H9 (cell line): ENCODE measurements around the gene CAND2. TPM values are rescaled to one million over a fixed set of nuclear protein-coding genes. Genes with fewer than 3 reads are reported as not detected.

Experiments used
- DNase-seq: peaks from one replicate; pipeline ENCODE4 v3.0.0-alpha.2; 2017
- H2AFZ ChIP-seq: one replicate; pipeline ENCODE4 v1.6.1; 2013; ENCODE audit warnings: mild to moderate bottlenecking, low read length, control low read depth, moderate library complexity
- H2AK5ac ChIP-seq: 2 replicates; pipeline ENCODE4 v1.6.1; 2013; ENCODE audit warnings: low read length, control low read depth, mixed read lengths; ENCODE audit not compliant: insufficient read length
- H2BK120ac ChIP-seq: one replicate; pipeline ENCODE4 v1.6.1; 2013; ENCODE audit warnings: low read depth, mild to moderate bottlenecking, low read length, control low read depth, inconsistent platforms; ENCODE audit not compliant: poor library complexity, severe bottlenecking
- H2BK12ac ChIP-seq: 2 replicates; pipeline ENCODE4 v1.6.1; 2013; ENCODE audit warnings: low read length, control low read depth, mixed read lengths, low read depth; ENCODE audit not compliant: insufficient read length
- H2BK15ac ChIP-seq: 2 replicates; pipeline ENCODE4 v1.6.1; 2013; ENCODE audit warnings: low read depth, low read length, control low read depth
- H2BK20ac ChIP-seq: one replicate; pipeline ENCODE4 v1.6.1; 2013; ENCODE audit warnings: low read depth, mild to moderate bottlenecking, low read length, control low read depth, inconsistent platforms; ENCODE audit not compliant: poor library complexity, severe bottlenecking
- H2BK5ac ChIP-seq: 2 replicates; pipeline ENCODE4 v1.6.1; 2013; ENCODE audit warnings: low read length, control low read depth, mixed read lengths; ENCODE audit not compliant: insufficient read length
- H3K14ac ChIP-seq: 2 replicates; pipeline ENCODE4 v1.6.1; 2013; ENCODE audit warnings: low read length, control low read depth; ENCODE audit not compliant: insufficient read depth
- H3K18ac ChIP-seq: 2 replicates; pipeline ENCODE4 v1.6.1; 2013; ENCODE audit warnings: low read depth, mild to moderate bottlenecking, mixed read lengths, low read length, control low read depth; ENCODE audit not compliant: insufficient read length
- H3K23ac ChIP-seq: 2 replicates; pipeline ENCODE4 v1.6.1; 2013; ENCODE audit warnings: low read length, control low read depth, mixed read lengths, low read depth; ENCODE audit not compliant: insufficient read length
- H3K23me2 ChIP-seq: 2 replicates; pipeline ENCODE4 v1.6.1; 2013; ENCODE audit warnings: low read depth, mild to moderate bottlenecking, mixed read lengths, low read length, control low read depth; ENCODE audit not compliant: insufficient read length, poor library complexity, severe bottlenecking
- H3K27ac ChIP-seq: 2 replicates; pipeline ENCODE4 v1.5.1; 2013; ENCODE audit warnings: low read length, control low read depth, mixed read lengths, low read depth; ENCODE audit not compliant: insufficient read length
- H3K27me3 ChIP-seq: 2 replicates; pipeline ENCODE4 v1.6.1; 2013; ENCODE audit warnings: low read length, control low read depth, inconsistent platforms; ENCODE audit not compliant: insufficient read depth
- H3K4ac ChIP-seq: 2 replicates; pipeline ENCODE4 v1.6.1; 2013; ENCODE audit warnings: low read depth, mild to moderate bottlenecking, control low read depth, inconsistent platforms, low read length, moderate library complexity
- H3K4me1 ChIP-seq: 2 replicates; pipeline ENCODE4 v1.6.1; 2013; ENCODE audit warnings: low read length, control low read depth, inconsistent platforms; ENCODE audit not compliant: insufficient read depth
- H3K4me2 ChIP-seq: 2 replicates; pipeline ENCODE4 v1.6.1; 2013; ENCODE audit warnings: low read length, control low read depth, mixed read lengths; ENCODE audit not compliant: insufficient read length, insufficient read depth
- H3K56ac ChIP-seq: 2 replicates; pipeline ENCODE4 v1.6.1; 2013; ENCODE audit warnings: low read depth, mild to moderate bottlenecking, mixed read lengths, low read length, control low read depth; ENCODE audit not compliant: insufficient read length
- H3K79me1 ChIP-seq: 2 replicates; pipeline ENCODE4 v1.6.1; 2013; ENCODE audit warnings: low read depth, mild to moderate bottlenecking, moderate library complexity, low read length, control low read depth, inconsistent platforms; ENCODE audit not compliant: insufficient read depth, poor library complexity, severe bottlenecking
- H3K79me2 ChIP-seq: 2 replicates; pipeline ENCODE4 v1.6.1; 2013; ENCODE audit warnings: low read length, control low read depth, inconsistent platforms; ENCODE audit not compliant: insufficient read depth
- H3K9ac ChIP-seq: 2 replicates; pipeline ENCODE4 v1.6.1; 2013; ENCODE audit warnings: low read length, control low read depth, mixed read lengths; ENCODE audit not compliant: insufficient read length; ENCODE audit errors: extremely low read depth
- H3K9me3 ChIP-seq: one replicate; pipeline ENCODE4 v1.6.1; 2013; ENCODE audit warnings: low read depth, low read length, inconsistent platforms; ENCODE audit not compliant: control insufficient read depth
- H3T11ph ChIP-seq: one replicate; pipeline ENCODE4 v1.6.1; 2013; ENCODE audit warnings: mild to moderate bottlenecking, low read length, control low read depth, inconsistent platforms
- H4K20me1 ChIP-seq: one replicate; pipeline ENCODE4 v1.6.1; 2013; ENCODE audit not compliant: control insufficient read depth, insufficient read length, insufficient read depth
- H4K5ac ChIP-seq: 2 replicates; pipeline ENCODE4 v1.6.1; 2013; ENCODE audit warnings: low read depth, mild to moderate bottlenecking, mixed read lengths, low read length, control low read depth; ENCODE audit not compliant: insufficient read length
- H4K8ac ChIP-seq: replicated peaks from 2 replicates; pipeline ENCODE4 v1.6.1; 2013; ENCODE audit warnings: low read length, control low read depth, mixed read lengths, low read depth; ENCODE audit not compliant: insufficient read length
- H4K91ac ChIP-seq: 2 replicates; pipeline ENCODE4 v1.6.1; 2013; ENCODE audit warnings: low read depth, mild to moderate bottlenecking, moderate library complexity, mixed read lengths, low read length, control low read depth; ENCODE audit not compliant: insufficient read length
- H3K27ac Mint-ChIP-seq, 3 experiments: 2 replicates in 2 of 3; 3 replicates in 1 of 3; pipeline ENCODE4 v1.8.0; 2020 to 2021; ENCODE audit warnings: mixed read lengths in 3 of 3, mild to moderate bottlenecking in 1 of 3, moderate library complexity in 1 of 3
- H3K27me3 Mint-ChIP-seq: 2 replicates; pipeline ENCODE4 v1.8.0; 2021; ENCODE audit warnings: low read depth, mild to moderate bottlenecking, moderate library complexity, mixed read lengths
- H3K36me3 Mint-ChIP-seq, 3 experiments: 2 replicates in 2 of 3; 3 replicates in 1 of 3; pipeline ENCODE4 v1.8.0; 2020 to 2021; ENCODE audit warnings: low read depth in 3 of 3, mixed read lengths in 3 of 3; ENCODE audit not compliant: insufficient read depth in 1 of 3
- H3K4me1 Mint-ChIP-seq, 2 experiments: 2 replicates each; pipeline ENCODE4 v1.8.0; 2020; ENCODE audit warnings: mixed read lengths in 2 of 2
- H3K4me3 Mint-ChIP-seq, 2 experiments: 2 replicates in 1 of 2; 3 replicates in 1 of 2; pipeline ENCODE4 v1.8.0; 2020 to 2021; ENCODE audit warnings: mild to moderate bottlenecking in 2 of 2, mixed read lengths in 2 of 2, moderate library complexity in 1 of 2
- H3K9me3 Mint-ChIP-seq, 2 experiments: 2 replicates in 1 of 2; 3 replicates in 1 of 2; pipeline ENCODE4 v1.8.0; 2020; ENCODE audit warnings: mild to moderate bottlenecking in 2 of 2, mixed read lengths in 2 of 2, moderate library complexity in 1 of 2
- WGBS: extraction: QIAGEN DNeasy Blood & Tissue Kit; methylation state at CpG from one replicate; pipeline ENCODE4 v1.1.7; 2013; ENCODE audit warnings: missing lambda C conversion rate, low lambda C conversion rate, mixed read lengths; ENCODE audit not compliant: insufficient read length; ENCODE audit errors: extremely low coverage; 5-methylcytosine and 5-hydroxymethylcytosine counted together
- total RNA-seq: library from RNA; stranded (reverse); gene quantifications from 2 replicates; pipeline ENCODE4 v1.2.1, GENCODE V29; 2021
- TF ChIP-seq, protein P1 (sequence below): fragments of 200-600 bp; sonication (generic); conservative IDR thresholded peaks from 3 replicates; pipeline ENCODE4 v1.8.0; 2021; ENCODE audit warnings: antibody characterized with exemption, mild to moderate bottlenecking

CAND2 gene
- total RNA-seq, 1 experiment from 2014 or later: 10.7 TPM

GRCh38 chr3:12837295-12837986 is 41.0 kb downstream of the CAND2 start:
- Histone ChIP-seq H3K9ac (peak overlapping the region; percentile 42), H3K4ac (no peak overlapping the region), H3T11ph (no peak overlapping the region), H2BK120ac (no peak overlapping the region), H3K9me3 (no peaks in the 10 kb centered on the region), H4K20me1 (peaks cover 2% of the 10 kb centered on the region), H2BK15ac (no peak overlapping the region), H2AFZ (no peak overlapping the region), H3K18ac (no peak overlapping the region), H2AK5ac (no peak overlapping the region), H3K4me1 (peaks cover 3% of the 10 kb centered on the region), H2BK12ac (no peak overlapping the region), H4K91ac (no peak overlapping the region), H3K4me2 (peak overlapping the region; percentile 15), H3K27me3 (no peaks in the 10 kb centered on the region; the same call in 1 of the 2 replicates), H3K27ac (no peak overlapping the region), H3K23ac (no peak overlapping the region), H3K14ac (no peak overlapping the region; the same call in 1 of the 2 replicates), H4K5ac (no peak overlapping the region), H3K23me2 (peaks cover 8% of the 10 kb centered on the region), H4K8ac (no peak overlapping the region), H2BK5ac (no peak overlapping the region), H2BK20ac (no peak overlapping the region), H3K79me1 (peaks cover 10% of the 10 kb centered on the region), H3K56ac (no peak overlapping the region), H3K79me2 (peaks cover 27% of the 10 kb centered on the region)
- Mint-ChIP-seq H3K27me3 (no peaks in the 10 kb centered on the region), H3K27ac (peak overlapping the region in 1 of 3 experiments; percentile 88; a peak in 2 of 7 replicates), H3K4me1 (peaks cover 72 to 75% of the 10 kb centered on the region in 2 experiments), H3K9me3 (no peaks in the 10 kb centered on the region), H3K4me3 (peak overlapping the region; percentile 96 to 98; a peak in 4 of 5 replicates), H3K36me3 (peaks cover 68 to 89% (median 85%) of the 10 kb centered on the region in 3 experiments)
- no peak for DNase-seq
- TF ChIP-seq, protein P1, sequence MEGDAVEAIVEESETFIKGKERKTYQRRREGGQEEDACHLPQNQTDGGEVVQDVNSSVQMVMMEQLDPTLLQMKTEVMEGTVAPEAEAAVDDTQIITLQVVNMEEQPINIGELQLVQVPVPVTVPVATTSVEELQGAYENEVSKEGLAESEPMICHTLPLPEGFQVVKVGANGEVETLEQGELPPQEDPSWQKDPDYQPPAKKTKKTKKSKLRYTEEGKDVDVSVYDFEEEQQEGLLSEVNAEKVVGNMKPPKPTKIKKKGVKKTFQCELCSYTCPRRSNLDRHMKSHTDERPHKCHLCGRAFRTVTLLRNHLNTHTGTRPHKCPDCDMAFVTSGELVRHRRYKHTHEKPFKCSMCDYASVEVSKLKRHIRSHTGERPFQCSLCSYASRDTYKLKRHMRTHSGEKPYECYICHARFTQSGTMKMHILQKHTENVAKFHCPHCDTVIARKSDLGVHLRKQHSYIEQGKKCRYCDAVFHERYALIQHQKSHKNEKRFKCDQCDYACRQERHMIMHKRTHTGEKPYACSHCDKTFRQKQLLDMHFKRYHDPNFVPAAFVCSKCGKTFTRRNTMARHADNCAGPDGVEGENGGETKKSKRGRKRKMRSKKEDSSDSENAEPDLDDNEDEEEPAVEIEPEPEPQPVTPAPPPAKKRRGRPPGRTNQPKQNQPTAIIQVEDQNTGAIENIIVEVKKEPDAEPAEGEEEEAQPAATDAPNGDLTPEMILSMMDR: no peak
- no CpG with 5 or more reads among the region's 6 CpGs for WGBS
